NCI-H82 treated with DMSO at 0.1 percent for 48 hours (cell line): ENCODE measurements around the gene SPATA31A1.
"Not testable (repeated sequence)": the region's sequence is repeated elsewhere in the genome, so short reads cannot be mapped to it uniquely, and the experiment has no call there.

Experiments
- DNase-seq: peaks from one replicate; lab custom pipeline; 2025; ENCODE audit not compliant: unreplicated experiment; lab: John Stamatoyannopoulos, UW

SPATA31A1 gene

DNA sequence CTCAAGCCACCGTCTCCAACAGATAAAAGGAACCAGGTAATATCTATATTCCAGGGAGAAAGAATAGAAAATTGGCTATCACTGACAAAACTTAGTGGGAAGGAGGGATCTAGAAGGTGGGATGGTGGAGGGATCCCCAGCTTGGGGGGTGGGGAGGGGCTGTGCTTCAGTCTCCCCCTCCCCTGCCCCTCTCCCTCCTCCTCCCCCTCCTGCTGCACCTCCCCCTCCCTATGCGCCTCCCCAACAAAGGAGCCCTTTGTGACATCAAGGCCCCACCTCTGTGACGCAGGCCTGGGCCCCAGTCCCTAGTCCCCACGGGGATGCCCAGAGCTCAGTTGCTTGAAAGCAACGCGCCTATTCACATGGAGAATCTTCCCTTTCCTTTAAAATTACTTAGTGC, at the start of gene SPATA31A1:
SPATA31A1 (plus strand) TSS at position 301 of the 400 bp plus-strand sequence; CDS start at position 363, 62 bp downstream.
- not testable (repeated sequence) for DNase-seq

DNA sequence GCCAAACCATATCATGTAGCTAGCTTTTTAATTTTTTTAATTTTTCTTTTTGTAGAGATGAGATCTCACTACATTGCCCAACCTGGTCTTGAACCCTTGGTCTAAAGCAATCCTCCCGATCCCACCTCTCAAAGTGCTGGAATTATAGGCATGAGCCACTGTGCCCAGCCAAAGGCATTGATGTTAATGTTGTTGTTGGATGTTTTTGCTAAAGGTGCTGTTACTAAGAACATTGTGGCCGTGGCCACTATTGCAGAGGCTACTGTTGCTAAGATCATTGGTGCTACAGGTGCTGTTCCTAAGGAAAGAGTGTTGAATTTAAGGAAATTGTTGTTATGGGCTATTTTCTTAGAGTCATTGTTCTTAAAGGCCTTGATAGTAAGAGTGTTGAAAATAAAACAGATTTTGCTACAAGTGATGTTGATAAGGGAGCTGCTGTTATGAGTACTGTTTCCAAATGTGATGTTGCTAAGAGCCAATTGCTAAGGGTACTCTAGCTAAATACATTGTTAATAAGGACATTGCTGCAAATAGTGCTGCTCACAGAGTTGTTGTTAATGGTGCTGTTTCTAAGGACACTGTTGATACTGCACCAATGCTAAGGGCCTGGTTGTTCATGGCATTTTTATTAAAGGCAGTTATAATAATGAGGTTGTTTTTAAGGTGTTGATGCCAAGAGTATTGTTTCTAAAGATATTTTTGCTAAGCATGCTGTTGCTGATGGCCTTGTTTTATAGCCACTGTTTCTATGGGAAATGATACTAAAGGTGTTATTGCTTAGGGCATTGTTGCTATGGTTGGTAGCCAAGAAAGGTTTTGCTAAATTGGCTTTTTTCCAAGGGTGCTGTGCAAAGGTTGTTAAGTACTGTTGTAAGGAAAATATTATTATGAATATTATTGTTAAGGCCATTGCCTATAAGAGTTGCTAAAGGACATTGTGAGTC, 52.1 kb downstream of the SPATA31A1 start:
- not testable (repeated sequence) for DNase-seq

DNA sequence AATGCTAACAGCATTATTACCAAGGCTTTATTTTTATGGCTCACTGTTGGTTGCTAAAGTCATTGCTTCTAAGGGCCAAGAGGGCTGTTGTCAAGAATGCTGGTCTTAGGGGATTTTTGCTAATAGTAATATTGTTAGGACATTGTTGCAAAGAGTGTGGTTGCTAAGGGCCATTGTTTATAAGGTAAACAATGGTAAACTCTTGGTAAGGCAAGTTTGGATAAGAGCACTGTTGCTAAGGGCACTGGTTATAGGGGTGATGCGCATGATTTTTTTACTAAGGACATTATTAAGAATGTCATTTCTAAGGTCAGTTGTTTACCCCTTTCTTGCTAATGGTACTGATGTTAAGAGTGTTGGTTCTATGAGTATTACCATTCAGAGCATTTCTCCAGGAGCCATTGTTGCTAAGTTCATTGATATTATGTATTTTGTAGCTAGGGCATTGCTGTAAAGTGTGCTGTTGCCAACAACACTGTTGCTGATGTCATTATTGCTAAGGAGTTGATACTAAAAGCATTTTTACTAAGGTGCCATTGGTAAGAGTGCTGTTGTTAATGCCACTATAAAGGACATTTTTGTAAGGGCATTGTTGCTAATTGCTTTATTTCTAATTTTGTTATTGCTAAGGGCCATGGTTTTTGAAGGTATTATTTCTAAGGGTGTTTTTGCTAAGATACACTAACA, 55.9 kb downstream of the SPATA31A1 start:
- DNase-seq, result not testable (repeated sequence)
